GM21576 (cell line): ENCODE data around the gene CCDC106.

Experiments used
- ATAC-seq: cut with Tn5 transposase; IDR thresholded peaks from one replicate; pipeline ENCODE4 v1.9.1; 2021; ENCODE audit warnings: mild to moderate bottlenecking, moderate library complexity; ENCODE audit not compliant: unreplicated experiment

CCDC106 gene

DNA sequence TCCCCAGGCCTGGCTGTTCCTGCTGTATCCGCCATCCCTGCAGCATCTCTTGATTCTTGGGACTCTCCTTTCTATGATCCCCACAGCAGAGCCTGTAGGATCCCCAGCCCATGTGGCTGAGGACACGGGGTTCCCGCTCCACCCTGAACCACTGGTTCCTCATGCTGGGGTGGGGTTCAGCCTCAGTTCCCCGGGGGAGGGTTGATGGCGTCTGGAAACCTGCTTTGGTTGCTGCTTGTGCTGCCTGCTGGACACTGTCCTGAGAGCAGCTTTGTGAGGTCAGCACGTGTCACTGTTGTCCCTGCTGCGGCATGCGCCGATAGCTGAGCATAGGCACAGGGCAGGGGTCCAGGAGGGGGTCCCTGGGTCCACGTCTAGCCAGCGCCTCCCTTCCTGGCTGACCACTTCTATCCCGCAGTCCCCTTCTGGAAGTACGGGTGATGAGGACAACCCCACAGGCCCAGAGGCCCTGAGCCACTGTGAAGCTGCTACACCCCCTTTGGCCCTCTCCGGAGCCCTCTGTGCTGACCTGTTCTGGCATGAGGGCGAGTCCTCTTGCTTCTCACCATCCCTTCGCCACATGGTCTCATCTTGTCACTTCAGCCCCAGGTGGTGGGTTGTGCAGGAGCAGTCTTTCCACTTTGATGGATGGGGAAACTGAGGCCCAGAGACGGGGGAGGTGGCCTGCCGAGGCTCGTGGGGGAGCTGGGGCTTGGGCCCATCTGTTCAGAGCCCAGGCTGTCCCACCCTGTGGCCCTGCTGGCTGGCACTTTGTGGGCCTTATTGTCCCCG, 32.5 kb downstream of the CCDC106 start:
- no peak for ATAC-seq

DNA sequence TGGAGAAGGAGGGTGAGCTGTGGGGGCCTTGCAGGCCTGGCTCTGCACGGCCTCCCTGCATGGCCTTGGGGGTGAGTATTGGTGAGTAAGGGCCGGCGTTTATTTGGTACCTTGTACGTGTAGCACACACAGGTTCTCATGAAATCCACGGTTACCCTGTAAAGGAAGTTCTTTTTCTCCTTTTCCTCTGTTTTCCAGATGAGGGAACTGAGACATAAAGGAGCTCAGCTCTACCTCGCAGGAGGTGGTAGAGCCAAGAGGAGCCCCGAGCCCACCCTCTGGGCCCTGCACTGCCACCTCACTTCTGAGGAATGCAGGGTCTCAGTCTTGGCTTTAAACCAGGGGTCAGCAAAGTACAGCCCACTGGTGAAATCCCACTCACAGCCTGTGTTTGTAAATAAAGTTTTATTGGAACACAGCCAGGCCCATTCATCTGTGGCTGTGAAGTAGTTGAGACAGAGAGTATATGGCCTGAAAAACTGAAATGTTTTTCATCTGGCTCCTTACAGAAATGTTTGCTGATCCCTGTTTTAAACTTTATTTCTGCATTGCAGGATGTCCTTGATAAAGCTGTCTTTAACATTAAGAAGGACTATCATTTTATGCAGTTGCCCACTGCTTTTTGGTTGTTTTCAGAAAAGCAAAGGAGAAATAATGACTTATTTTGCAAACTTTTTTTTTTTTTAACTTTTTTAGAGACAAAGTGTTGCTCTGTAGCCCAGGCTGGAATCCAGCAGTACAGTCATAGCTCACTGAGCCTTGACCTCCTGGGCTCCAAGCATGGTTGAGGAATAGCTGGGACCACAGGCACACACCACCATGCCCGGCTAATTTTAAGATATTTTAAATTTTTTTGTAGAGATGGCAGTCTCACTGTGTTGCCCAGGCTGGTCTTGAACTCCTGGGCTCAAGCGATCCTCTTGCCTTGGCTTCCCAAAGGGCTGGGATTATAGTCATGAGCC, 33.4 kb downstream of the CCDC106 start:
- no peak for ATAC-seq

DNA sequence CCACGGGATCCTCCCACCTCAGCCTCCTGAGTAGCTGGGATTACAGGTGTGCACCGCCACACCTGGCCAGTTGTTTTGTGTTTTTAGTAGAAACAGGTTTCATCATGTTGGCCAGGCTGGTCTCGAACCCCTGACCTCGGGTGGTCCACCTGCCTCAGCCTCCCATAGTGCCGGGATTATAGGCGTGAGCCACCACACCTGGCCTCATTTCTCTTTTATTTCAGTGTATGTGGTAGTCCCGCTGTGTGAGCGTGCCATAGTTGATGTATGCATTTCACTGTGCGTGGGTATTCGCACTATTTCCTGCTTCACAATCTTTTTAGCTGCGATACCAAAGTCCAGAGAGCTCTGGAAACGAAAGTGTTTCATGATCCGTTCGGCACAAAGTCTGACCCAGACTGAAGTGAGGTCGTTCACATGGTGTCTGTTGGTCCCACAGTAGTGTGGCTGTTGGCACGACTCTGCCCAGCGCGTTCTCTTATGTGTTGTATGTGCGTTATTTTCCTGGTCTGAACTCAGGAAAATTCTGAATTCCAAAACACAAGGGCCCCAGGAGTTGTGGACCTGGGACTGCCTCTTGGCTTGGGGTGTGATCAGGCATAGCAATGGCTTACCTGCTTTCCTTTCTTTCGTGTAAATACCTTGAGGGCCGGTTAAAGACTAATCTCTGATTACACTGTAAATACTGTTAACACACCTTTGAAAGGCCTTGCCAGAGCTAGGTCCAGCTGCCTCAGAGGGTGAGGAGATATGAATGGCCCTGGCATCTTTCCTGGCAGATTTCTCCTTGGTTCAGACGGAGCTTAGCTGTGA, 35.6 kb downstream of the CCDC106 start:
- ATAC-seq, result no peak

GRCh38 chr19:55684946-55685681, 37.1 kb downstream of the CCDC106 start:
- ATAC-seq, result no peak

GRCh38 chr19:55685776-55686175, 37.8 kb downstream of the CCDC106 start:
- ATAC-seq, result no peak

DNA sequence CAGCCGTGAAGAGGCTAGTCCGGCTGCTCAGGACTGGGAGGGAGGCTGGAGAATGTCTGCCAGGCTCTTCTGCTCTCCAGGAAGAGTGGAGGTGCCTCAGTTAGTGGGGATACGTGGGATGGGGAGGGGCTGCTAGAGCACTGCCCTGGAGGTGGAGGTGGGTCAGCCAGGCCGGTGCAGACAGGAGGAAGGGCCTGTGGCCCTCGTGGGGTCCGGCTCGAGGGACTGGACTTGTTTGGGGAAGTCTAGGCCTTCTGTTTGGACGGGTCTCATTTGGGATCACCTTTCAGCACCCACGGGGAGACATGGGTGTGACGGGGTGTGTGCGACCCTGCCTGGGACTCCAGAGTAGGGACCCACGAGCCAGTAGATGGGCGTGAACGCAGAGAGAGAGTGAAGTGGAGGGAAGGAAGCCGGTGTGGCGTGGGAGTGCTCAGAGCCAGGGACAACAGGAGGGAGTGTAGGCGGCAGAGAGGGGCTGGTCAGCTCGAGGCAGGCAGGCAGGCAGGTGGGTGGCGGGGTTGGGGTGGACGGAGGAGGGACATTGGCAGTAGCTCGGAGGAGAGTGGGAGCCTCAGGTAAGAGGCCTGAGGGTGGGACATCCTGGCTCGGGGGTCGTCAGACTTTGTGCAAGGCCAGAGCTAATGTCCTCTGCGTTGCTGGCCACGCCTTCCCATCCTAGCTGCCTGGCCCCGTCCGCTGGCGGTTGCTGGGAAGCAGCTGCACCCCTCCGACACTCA, 38.5 kb downstream of the CCDC106 start:
- ATAC-seq, result no peak

- ATAC-seq, result no peak
Observed at GRCh38 chr19:55687281-55688201, 39.5 kb downstream of the CCDC106 start.

DNA sequence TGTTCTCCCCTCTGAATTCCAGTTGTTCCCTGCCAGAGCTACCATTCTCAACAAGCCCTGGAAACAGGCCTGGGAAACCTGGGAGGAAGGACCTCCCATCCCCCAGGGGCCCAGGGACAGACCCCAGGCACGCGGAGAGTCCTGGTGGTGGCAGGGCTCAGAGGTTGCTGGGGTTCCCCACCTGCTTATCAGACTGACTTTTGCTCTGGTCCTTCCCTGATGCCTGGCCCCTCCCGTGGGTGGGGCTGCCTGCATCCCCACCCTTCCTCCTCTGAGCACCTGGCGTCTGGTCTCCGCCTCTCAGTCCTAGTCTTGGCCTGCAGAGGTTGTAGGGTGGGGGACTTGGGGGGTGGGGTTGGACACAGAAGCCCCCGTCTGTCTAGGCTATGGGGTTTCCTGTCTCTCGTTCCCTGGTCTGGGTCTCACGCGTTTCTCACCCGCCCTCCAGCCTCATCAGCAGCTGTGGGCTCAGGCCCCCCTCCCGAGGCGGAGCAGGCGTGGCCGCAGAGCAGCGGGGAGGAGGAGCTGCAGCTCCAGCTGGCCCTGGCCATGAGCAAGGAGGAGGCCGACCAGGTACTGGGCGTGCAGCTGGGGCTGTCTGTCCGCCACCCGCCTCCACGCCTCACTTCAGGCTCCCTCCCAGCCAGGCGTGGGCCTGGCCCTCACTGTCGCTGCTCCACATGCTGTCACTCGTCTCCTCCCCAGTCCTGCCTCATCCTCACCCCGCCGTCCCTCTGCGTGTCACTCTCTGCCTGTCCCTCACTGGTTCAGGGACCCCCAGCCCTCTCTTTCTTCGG, 40.6 kb downstream of the CCDC106 start:
- ATAC-seq, result no peak

DNA sequence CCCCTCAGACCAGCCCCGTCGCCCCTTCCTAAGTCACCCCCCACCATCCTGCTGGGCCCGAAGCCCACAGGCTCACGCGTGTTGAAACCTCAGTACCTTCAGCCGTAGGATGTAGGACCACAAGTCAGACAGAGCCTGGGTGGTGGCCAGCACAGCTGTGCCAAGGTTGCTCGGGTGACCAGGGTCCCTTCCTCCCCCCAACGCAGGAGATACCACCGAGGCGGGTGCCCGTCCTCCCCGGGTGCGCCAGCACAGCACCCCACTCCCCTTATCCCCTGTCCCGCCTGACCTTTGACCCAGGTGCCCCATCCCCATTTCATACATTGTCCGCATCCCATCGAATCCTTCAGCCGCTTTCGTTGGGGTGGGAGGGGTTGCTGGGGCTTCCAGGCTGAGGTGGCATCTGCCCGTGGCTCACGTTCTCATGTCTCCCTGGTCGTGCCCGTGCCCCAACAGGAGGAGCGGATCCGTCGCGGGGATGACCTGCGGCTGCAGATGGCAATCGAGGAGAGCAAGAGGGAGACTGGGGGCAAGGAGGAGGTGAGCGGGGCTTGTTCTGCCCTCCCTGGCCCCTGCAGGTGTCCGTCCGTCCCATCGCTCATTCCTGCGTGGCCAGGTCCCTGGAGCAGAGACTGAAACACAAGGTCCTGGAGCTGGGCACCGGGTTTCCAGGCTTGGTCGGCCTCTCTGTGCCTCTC, 41.5 kb downstream of the CCDC106 start:
- no peak for ATAC-seq

GRCh38 chr19:55690109-55690768, 42.2 kb downstream of the CCDC106 start:
- no peak for ATAC-seq

DNA sequence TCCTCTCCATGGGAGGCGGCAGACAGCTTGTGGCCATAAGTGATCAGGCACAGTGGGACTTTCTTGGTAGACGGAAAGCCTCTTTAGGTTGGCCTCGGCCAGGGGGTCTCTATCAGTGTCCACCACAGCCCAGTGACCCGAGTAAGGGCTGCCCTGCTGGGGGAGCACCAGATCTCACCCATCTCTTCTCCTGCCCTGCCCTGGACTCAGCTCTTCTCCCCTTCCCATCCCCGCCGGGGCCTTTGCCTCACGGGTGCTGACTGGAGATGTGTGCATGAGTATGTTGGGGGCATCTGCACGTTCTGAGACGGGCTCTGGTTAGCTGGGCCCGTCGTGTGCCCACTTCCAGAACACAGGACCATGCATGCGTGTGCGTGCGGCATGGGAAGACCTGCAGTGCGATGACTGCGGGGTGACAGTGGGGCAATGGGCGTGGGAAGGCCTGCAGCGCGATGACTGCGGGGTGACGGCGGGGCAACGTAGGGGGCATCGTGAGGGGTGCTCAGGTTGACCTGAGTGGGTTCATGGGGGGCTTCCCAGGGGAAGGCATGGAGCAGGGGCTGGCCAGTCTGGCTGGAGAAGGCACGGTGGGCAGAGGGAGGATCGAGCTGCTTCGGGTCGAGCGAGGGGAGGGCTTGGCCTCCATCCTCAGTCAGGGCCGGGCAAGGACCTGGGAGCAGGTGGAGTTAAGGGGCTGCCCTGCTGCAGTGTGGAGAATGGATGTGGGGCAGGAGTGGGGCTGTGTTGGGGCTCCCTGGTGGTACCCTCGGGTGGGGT, 42.9 kb downstream of the CCDC106 start:
- ATAC-seq, result no peak

DNA sequence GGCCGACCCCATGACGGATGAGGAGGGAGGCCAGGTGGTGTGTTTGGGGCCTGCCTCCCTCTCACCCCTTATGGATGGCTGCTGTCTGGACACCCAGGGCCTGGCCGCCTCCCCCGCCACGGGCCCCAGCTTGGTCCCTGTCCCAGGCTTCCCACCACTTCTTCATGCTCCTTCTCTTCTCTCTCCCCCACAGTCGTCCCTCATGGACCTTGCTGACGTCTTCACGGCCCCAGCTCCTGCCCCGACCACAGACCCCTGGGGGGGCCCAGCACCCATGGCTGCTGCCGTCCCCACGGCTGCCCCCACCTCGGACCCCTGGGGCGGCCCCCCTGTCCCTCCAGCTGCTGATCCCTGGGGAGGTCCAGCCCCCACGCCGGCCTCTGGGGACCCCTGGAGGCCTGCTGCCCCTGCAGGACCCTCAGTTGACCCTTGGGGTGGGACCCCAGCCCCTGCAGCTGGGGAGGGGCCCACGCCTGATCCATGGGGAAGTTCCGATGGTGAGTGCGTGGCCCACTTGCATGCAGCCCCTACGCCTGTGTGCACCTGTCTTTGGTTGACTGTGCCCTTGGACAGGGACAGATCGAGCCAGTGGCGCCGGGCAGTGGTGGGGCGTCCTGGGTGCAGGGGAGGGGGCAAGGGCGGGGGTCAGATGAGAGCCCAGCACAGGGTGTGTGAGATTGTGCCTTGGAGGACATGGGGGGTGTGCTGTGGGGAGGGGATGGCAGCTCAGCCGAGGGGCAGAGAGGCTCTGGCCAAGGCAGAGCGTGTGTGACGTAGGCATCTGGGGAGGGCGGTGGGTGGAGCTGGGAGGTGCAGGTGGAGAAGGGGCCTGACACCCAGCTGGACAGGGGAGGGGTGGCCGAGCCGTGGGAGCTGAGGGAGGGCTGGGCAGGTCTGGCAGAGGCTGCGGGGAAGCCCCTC, 43.8 kb downstream of the CCDC106 start:
- ATAC-seq, result no peak

GRCh38 chr19:55692681-55693081, 44.7 kb downstream of the CCDC106 start:
- ATAC-seq, result no peak

- ATAC-seq, result no peak
Observed at GRCh38 chr19:55693336-55693974, 45.4 kb downstream of the CCDC106 start.
